GM18519 (cell line): ENCODE measurements around the gene SCYGR1.
"Not testable (repeated sequence)": the region's sequence is repeated elsewhere in the genome, so short reads cannot be mapped to it uniquely, and the experiment has no call there.

Experiments used
- ATAC-seq: cut with Tn5 transposase; IDR thresholded peaks from one replicate; pipeline ENCODE4 v1.9.1; 2021; ENCODE audit warnings: mild to moderate bottlenecking, moderate library complexity; ENCODE audit not compliant: unreplicated experiment, low FRiP score

The SCYGR1 gene, protein sequence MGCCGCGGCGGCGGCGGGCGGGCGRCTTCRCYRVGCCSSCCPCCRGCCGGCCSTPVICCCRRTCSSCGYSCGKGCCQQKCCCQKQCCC

GRCh38 chr2:227387583-227387982, at the start of gene SCYGR1:
Gene SCYGR1, minus strand, starts transcription at chr2:227387949. Its CDS starts 0 bp downstream, at chr2:227387949.
- not testable (repeated sequence) for ATAC-seq

GRCh38 chr2:227436436-227437174, 48.9 kb upstream of the SCYGR1 start:
- no peak for ATAC-seq

DNA sequence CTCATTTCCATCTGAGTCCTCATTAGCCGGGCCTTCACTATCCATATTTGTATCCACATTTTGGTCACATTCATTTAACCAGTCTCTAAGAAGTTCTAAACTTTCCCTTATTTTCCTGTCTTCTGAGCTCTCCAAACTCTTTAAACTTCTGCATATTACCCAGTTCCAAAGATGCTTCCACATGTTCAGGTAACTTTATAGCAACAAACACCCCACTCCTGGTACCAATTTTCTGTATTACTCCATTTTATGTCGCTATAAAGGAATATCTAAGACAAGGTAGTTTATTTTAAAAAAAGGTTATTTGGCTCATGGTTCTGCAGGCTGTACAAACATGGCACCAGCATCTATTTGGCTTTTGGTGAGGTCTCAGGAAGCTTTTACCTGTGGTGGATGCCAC, 45.4 kb upstream of the SCYGR1 start:
- ATAC-seq = no peak

GRCh38 chr2:227430639-227431038, 42.9 kb upstream of the SCYGR1 start:
- ATAC-seq = no peak

DNA sequence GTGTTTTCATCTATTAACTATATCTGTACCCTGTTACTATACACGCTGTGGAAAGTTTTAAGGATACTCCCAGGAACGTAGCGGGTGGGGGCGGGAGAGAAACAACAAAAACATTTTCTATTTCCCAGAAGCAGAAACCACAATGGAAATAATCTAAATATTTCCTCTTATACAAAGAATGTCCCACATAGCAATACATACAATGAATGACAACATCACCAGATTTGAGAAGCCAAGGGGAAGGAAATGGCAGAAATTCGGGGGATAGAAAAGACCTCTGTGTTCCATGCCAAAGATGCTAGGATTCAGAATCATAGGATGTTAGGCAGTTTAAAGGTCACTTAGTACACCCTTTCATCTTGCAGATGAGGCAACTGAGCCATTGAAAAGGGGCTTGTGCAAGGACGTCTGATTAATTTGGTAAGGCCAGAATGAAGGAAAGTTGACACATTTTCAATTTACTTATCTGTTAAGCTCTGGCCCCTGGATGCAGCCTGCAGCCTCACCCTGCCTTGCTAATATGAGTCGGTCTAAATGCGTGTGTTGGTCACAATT, 41.1 kb upstream of the SCYGR1 start:
- no peak for ATAC-seq

DNA sequence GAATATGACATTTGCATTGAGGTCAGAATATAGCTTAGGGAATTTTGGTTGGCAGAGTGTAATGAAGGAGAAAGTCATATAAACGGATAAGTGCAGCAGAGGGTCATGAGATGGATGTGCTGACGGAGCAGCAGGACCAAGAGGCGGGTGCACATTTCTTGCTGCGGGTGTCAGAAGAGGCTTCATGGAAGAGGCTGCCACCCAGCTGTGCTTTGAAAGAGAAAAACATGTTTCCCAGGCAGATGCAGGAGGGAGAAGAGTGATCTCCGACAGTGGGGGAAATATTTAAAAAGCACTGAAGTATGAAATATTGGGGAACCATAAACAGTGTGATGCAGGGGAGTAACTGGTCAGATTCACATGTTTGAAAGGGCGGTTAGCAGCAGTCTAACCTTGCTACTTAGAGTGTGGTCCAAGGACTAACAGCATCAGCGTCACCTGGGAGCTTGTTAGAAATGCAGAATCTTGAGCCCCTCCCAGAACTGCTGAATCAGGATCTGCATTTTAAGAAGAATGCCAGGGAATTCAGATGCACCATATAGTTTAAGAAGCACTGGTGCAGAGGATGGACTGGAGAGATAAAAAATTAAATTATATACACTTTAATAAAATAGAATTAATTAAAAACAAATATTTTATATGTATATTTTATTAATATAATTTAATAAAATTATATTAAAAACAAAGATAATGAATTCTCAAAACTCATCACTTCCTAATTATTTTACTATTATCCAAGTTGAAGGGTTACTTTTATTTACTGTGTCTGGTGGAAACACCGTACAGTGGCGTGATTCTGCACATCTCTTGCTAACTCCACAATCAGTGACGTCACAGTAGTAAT, 36.1 kb upstream of the SCYGR1 start:
- no peak for ATAC-seq

DNA sequence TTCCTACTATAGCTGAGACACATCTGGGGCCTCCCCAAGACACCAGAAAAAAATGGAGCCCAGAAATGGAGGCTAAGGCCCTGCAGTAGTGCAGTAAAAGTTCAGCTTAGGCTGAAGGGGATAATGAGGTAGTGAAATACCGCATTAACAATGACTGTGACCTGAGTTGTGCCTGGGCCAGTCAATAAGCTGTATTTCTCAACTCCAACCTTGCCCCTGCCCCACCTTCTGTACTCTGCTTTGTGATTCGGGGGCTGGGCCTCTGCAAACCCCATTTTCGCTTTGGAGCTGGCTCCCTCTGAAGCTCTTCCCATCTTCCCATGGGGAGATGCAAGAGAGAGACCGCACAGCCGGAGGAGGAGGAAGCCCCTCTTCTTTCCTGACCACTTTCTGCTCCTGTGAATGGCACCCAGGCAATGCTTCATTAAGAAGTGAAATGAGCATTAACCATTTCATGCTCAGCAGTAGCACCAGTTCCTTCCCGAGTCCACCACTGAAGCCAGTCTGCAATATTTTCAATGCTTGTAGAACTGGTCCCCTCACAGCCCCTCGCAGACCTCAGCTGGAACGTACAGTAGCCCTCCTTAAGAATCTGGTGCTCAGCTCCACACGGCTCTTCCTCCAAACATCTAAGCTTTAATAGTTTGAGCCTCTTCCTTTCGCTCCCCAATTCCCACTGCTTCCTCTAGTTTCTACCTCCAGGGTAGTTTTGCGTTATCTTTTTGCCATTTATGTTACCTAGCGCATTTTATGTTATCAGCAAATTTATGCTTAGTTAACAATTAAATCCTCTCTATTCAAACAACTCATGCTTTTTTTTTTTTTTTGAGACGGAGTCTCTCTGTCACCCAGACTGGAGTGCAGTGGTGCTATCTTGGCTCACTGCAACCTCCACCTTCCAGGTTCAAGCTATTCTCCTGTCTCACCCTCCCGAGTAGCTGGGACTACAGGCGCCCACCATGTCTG, 32.6 kb upstream of the SCYGR1 start:
- ATAC-seq = no peak

GRCh38 chr2:227416701-227417100, 29.0 kb upstream of the SCYGR1 start:
- ATAC-seq = no peak

DNA sequence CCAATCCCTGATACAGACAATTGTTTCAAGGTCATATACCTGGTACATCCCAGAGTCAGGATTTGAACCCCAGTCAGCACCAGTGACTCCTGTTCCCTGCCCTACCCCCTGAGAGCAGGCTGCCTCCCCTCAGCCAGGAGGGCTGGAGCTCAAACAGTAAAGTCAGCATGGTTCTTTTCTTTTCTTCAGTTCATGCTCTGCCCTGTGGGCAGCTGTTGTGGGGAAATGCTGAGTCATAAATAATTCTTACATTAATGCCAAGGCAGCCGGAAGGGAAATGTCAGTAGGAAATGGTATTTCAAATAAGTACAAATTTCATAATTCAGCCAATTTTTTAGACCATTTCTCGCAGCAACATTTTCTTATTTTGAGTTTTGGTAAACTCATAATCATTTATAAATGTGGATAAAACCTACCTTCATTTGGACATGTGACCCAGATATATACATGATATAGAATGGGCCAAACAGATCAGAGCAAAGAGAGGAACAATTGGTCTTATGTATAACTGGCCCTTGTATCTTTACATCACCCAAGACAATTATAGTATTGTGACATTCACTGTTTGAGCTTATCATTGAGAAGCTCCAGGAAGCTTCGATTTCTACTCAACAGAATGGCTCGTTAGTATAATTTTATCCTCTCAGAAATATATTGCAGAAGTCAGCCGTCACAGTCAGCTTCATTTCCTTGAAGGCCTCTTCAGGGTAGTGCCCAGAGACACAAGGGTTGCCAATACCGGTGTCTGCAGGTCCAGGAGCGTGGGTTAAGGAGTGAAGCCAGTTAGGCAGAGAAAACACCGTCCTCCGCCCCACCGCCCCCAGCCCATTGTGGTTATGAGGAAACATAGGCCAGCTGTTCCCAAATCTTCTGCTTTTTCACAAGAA, 28.0 kb upstream of the SCYGR1 start:
- ATAC-seq = peak; percentile 33

DNA sequence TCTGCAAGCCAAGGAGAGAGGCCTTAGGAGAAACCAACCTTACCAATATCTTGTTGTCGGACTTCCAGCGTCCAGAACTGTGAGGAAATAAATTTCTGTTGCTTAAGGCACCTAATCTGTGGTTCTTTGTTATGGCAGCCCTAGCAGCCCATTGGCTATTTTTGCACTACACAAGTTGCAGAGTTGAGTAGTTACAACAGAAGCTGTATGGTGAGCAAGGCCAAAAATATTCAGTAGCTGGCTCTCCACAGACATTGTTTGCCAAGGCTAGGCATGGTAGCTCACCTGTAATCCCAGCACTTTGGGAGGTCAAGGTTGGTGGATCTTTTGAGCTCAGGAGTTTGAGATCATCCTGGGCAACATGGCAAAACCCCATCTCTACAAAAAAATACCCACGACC, 27.1 kb upstream of the SCYGR1 start:
- no peak for ATAC-seq

GRCh38 chr2:227413371-227413770, 25.6 kb upstream of the SCYGR1 start:
- ATAC-seq = no peak

DNA sequence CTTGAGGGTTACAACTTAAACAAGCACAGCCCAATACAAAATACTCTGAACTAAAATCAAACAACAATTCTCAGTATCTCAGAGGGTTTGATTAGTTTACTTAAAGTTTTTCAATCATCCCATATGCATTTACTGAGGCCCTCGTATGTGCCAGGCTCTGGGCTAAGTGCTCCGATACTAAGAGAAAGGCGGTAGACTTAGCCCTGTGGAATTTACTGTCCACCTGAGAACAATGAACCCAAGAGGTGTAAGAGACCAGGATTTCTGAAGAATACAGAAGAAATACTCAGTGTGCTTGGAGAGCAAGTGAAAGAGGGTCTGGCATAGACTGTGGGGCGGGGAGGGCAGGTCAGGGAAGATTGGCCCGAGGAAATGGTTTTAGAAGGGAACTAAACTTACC, 25.1 kb upstream of the SCYGR1 start:
- no peak for ATAC-seq

DNA sequence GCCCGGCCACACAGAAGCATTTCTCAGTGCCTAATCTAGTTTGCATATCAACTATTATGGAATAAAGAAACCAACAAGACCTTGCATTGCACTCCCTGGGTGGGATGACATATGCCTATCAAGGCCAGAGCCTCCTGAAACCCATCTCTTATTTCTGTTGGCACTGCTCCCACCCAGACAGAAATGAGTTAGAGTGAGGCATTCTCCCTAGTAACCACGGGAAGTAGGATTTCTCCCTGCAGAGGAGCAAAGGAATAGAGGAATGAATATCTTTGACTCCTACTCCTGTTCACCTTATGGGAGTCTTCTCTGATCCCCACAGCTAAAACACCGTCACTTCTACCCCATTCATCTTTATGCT, 24.2 kb upstream of the SCYGR1 start:
- no peak for ATAC-seq

- ATAC-seq = peak; percentile 63
Measured at GRCh38 chr2:227411320-227411989, 23.7 kb upstream of the SCYGR1 start.

DNA sequence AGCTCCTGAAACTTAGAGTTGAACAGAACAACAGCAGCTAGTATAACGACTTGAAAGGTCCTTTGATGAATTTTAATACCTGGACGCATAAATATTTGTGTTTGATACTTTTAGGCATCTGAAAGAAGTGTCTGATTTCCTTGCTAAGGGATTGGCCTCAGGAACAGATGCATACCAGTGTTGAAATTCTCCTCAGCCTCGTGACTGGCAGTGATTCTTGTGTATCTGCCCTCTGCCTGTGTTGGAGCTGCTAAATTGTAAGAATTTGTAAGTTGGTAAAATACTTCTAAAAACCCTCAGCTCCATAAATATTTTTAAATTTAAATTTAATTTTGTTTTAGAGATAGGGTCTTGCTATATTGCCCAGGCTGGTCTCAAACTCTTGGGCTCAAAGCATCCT, 22.4 kb upstream of the SCYGR1 start:
- ATAC-seq = no peak

GRCh38 chr2:227407591-227408151, 19.9 kb upstream of the SCYGR1 start:
- no peak for ATAC-seq

DNA sequence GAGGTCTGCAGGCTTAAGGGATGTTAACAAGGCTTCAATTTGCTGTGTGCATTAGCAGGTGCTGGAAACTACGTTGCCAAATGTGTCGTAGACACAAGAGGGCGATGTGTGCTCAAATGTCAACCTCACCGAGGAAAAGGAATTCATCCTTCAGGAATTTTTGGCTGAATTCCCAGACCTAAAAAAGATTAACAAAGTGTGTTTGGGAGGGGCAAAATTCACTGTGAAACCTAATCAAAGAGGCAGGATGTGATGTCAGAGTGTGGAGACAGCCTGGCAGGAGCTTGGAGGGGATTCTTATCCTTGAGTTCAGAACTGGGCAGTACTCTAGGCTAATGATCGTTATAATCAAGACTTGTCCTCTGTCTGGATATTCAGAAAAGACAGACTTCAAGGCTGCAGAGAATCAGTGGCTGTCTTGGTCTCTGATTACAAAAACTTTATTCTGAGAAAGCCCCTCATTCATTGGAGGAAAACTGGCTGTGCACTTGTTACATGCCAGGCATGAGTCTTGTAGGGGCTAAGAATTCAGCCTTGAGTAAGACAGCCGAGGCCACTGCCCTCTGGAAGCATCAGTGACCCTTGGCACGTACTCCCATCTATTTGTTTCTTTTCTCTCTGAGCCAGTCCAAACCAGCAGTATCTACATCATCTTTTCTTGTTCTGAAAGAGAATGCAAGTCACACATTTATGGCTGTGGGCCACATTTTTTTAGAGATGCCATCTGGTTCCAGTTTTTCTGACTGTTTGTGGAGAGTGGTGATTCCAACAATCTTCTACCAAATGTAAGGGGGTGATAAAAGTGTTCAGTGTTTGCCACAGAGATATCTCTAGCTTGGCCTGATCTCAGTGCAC, 18.7 kb upstream of the SCYGR1 start:
- ATAC-seq = peak; percentile 37
